GM12875 (cell line): ENCODE results near the gene RASA2.

Experiments used
- H3K4me3 ChIP-seq: one replicate; pipeline ENCODE4 v1.5.1; 2011; ENCODE audit warnings: low read depth, low read length, control low read depth
- TF ChIP-seq, protein P1 (sequence below): IDR thresholded peaks from 2 replicates; pipeline ENCODE4 v1.5.1; 2011; ENCODE audit warnings: low read depth, mild to moderate bottlenecking, control low read depth, inconsistent platforms, low read length, moderate library complexity, borderline replicate concordance; ENCODE audit not compliant: insufficient read depth

RASA2 gene

DNA sequence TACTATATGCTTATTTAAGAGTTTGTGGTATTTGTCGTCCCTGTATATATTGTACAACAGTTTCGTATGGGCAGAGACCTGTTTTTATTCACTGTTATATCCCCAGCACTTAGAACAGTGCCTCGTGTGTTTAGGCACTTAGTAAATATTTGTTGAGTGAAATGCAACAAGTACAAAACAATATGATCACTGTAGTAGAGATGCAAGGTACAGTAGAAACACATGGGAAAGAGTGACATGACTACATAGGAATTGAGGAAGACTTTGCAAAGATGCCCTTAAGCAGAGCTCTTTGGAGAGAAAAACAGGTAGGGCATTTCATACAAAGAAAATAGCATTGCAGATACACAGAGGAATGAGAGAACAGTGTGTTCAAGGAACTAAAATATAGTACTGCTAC is 18.3 kb downstream of the RASA2 start:
- H3K4me3 ChIP-seq: no peak overlapping the region
- TF ChIP-seq, protein P1, sequence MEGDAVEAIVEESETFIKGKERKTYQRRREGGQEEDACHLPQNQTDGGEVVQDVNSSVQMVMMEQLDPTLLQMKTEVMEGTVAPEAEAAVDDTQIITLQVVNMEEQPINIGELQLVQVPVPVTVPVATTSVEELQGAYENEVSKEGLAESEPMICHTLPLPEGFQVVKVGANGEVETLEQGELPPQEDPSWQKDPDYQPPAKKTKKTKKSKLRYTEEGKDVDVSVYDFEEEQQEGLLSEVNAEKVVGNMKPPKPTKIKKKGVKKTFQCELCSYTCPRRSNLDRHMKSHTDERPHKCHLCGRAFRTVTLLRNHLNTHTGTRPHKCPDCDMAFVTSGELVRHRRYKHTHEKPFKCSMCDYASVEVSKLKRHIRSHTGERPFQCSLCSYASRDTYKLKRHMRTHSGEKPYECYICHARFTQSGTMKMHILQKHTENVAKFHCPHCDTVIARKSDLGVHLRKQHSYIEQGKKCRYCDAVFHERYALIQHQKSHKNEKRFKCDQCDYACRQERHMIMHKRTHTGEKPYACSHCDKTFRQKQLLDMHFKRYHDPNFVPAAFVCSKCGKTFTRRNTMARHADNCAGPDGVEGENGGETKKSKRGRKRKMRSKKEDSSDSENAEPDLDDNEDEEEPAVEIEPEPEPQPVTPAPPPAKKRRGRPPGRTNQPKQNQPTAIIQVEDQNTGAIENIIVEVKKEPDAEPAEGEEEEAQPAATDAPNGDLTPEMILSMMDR: no peak

DNA sequence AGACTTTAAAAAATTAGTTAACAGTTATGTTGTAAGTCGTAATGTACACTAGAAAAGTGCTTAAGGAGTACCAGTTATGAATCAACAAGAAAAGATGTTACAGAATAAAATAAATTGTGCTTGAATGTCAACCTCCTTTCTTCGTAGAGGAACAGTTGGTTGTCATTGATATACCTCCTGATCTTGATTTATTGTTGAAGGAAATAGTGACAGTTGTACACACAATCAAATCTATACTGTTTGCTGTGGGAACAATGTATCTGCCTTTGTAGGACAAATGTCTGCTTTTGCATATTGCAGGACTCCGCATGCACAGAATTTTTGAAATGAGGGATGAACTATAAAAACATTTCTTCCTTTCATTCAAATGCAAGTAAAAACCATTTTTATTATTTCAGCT is 19.2 kb downstream of the RASA2 start:
- no peak overlapping the region for H3K4me3 ChIP-seq
- TF ChIP-seq, protein P1: no peak

DNA sequence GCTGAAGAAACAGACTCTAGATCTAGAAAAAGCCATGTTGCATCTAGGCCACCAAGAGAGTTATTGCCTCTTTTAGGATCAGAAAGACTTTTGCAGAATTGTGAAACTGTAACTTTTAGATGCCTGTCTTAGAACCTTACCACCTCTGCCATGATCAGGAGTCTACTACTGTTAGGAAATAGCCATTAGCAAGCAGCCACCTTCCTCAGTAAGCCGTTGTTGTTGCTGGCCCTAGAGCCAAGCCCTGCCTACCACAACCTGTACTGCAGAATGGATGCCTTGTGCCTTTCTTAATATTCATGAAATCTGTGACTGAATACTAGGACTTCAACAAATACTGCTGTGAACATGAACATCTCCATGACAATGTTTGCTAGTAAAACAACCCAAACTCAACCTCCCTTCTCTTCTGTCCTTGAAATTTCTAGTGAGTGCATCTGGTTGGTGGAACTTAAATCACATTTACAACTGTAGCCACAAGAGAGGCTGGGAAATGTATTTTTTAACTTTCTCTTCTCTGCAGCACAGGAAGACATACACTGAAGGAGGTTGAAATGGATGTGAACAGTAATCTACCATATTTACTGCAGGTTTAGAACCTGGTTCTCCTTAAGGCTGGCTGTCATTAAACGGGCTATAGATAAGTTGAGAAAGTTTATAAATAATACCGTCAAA is 20.7 kb downstream of the RASA2 start:
- TF ChIP-seq, protein P1: no peak
- no peak overlapping the region for H3K4me3 ChIP-seq

DNA sequence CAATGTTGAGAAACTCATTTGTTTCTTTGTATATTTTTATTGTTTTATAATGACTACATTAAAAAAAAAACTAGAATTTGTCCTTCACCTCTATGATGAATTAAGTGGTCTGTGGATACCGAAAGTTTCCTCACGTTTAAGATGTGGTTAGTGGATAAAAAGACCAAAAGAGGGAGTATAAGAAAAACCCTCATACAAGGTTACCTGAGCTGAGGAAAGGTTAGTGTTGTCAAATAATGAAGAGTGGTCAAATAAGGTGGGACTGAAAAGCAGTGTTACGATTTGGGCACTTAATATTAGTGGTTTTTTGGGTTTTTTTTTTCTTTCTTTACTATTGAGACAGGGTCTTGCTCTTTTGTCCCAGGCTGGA is 21.2 kb downstream of the RASA2 start:
- H3K4me3 ChIP-seq: no peak overlapping the region
- TF ChIP-seq, protein P1: no peak

DNA sequence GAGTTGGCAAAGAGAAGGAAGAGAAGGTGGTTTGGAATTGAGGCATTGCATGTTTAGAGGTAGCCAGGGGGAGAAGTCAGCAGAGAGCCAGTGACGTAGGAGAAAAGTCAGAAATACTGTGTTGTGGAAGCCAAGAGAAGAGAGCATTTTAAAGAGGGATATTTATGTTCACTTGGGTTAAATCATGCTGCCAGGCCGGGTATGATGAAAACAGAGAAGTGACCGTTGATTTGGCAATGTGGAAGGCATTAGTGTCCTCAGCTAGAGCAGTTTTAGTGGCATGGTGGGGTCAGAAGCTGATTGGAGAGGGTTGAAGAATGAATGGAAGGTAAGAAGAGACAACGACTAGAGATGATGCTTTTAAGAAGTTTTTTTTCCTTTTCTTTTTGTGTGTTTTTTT is 24.5 kb downstream of the RASA2 start:
- TF ChIP-seq, protein P1: no peak
- no peak overlapping the region for H3K4me3 ChIP-seq

DNA sequence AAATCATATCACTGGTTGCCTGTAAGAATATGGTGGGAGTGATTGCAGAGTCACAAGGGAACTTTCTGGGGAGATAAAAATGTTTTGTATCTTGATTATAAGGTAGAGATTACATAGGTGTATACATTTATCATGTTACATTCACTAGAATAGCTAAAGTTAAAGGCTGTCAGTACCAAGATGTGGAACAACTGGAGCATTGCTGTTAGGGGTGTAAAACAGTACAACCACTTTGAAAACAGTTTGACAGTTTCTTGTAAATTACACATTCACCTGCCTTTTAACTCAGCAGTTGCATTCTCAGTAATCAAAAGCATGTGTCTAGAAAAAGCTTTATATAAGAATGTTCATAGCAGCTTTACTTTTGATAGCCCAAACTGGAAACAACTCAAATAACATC is 27.6 kb downstream of the RASA2 start:
- TF ChIP-seq, protein P1: no peak

DNA sequence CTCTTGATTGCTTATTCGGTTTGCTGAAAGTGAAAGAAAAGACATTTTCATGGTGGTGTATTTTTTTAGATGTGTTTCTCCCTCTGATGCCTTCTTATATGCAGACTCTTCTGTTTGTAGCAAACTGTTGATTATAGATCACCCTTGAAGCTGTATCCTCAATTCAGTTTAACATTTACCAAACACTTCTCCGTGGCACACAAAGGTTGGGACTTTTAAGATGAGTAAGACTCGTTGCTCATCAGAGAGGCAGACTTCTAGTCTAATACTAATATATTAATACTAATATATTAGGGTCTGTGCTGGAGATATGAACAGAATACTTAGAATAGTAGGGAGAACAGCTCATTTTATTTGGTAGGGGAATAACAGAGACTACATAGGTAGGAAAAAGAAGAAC is 32.8 kb downstream of the RASA2 start:
- TF ChIP-seq, protein P1: no peak

More for the DNA sequence above, 27.6 kb downstream of the RASA2 start:
- H3K4me3 ChIP-seq: no peak overlapping the region

More for the DNA sequence above, 32.8 kb downstream of the RASA2 start:
- H3K4me3 ChIP-seq: no peak overlapping the region
